NCI-H1436 (cell line): ENCODE results near the gene ATP5ME.

Experiments used
- DNase-seq: peaks from one replicate; lab custom pipeline; 2025; lab: John Stamatoyannopoulos, UW

Gene ATP5ME

DNA sequence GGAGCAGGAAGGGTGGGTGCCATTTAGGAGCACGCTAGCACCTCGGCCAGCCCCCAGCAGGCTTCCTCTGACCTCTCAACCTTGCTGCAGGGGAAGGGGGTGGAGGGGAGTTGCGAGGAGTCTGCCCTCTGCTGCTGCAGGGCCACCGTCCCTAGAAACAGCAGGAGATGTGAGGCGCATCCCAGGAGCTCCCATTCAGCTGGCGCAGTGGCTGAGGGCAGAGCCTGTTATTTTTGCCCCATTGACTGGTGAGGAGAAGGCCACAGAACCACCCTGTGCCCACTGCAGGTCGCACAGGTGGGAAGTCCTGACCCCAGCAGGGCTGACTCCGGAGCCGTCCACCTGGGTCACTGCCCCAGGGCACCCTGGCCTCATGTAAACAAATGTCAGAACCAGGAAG lies 40.7 kb downstream of the ATP5ME start:
- DNase-seq, result no peak

DNA sequence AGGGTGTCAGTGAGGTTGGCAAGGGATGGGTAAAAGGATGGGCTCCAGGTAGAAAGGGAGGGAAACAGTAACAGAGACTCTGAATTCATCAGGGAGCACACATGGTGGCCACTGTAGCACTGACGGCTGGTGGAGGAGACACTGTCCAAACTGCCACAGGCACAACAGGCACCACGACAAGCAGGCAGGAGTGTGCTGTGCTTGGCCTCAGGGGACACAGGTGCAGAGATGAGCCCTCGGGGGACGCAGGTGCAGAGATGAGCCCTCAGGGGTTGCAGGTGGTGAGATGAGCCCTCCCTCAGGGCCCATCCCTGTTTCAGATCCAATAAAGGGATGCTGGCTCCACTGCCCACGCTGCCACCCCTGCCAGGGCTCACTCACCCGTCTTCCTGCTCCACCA lies 41.1 kb downstream of the ATP5ME start:
- DNase-seq, result no peak

DNA sequence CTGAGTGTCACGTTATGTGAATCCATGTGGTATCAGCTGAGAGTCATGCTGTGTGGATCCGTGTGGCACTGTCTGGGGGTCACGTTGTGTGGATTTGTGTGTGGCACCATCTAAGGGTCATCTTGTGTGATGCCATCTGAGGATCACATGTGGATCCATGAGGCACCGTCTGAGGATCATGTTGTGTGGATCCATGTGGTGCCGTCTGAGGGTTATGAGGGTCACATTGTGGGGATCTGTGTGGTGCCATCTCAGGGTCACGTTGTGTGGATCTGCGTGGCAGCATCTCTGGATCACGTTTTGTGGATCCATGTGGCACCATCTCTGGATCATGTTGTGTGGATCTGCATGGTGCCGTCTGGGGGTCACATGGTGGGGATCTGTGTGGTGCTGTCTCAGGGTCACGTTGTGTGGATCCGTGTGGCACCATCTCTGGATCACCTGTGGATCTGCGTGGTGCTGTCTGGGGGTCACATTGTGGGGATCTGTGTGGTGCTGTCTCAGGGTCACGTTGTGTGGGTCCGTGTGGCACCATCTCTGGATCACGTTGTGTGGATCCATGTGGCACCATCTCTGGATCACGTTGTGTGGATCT lies 41.8 kb downstream of the ATP5ME start:
- no peak for DNase-seq

DNA sequence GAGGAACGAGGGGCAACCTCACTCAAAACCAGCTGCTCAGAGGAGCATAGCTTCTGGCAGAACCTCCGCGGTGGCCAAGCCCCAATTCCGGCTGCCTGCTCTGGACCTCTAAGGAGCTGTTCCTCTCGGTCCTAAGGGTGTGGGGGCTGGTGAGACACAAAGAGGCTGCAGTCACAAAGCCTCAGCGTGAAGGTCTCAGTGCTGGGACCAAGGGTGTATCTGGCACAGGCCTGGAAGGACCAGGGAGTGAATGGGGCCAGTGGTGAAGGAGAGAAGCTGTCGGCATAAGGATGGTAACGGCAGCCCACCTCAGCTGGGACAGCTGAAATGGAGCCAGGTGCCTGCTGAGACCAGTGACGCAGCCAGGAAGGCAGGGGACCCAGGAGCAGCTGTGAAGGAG lies 43.4 kb downstream of the ATP5ME start:
- DNase-seq, result no peak

DNA sequence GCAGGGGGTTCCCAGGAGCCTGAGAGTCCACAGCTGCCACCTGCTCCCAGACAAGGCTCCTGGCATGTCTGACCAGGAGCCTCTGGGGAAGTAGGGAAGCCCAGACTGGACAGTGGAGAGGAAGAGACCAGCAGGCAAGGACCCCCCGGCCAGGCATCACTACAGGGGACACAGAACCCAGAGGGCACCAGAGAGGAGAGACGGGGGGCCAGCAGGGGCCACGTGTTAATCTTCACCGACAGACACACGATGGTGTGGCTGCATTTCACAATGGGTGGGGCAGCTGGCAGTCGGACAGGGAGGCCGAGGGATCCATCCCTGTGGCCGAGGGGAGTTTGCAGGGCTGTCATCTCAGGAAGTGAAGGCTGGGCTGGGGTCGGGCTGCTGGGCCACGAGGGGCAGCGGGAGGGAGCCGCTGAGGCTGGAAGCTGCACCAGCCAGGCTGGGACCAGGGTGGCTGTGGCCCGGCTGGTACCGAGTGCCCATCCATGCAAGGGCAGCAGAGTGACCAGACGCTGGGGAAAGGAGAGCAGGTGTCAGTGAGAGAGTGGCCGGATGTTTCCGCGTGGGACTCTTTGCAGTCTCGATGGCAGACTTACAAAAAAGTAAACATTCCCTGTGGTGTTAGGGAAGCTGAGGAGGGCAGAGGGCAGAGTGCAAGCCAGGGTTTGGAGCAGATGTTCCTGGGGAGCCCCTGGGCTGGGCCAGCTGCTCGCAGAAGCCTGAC lies 44.0 kb downstream of the ATP5ME start:
- no peak for DNase-seq

DNA sequence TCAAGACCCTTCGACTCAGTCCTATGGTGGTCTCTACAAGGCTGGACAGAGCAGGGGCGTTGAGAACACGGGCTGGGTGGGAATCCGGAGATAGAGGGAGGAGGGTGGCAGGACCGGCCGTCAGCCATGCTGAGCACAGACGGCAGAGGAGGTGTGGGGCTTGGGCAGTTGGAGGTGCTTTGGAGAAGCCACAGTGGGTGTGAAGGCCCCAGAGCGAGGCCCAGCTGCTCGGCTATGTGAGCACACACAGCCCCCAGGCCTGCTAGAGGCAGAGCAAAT lies 44.5 kb downstream of the ATP5ME start:
- DNase-seq, result no peak

DNA sequence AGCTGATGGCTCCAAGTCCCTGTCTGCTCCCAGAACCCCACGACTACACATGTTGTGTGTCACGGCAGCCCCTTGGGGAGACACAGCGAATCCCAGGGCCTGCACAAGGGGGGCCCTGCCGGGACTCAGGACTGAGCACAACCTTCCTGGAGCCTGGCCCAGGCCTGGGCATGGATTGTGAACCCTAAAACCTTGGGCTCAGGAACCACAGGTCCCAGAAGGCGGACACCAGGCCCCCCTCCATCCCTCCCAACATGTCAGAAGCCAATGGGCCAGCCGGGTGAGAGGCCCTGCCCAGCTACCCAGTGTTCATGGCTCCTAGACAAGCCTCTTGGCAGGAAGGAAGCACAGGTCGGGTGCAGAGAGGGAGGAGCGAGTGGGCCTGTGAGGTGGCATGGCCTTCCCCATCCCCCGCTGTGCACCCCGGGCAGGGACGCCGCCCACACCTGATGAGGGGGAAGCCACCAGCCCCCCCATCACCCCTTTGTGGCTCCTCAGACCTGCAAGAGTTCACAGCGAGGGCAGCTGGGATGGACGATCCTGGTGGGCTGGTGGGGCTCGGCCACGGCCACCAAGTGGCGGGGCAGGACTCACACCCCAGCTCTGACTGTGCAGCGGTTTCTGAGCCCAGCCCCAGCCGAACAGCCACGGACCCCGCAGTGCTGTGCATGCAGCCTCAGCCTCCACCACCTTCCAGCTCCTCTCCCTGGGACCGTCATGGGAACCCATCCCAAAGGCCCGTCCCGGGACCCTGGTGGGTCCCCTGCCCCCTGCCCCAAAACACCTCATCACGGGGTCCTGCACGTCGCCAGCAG lies 45.0 kb downstream of the ATP5ME start:
- DNase-seq, result no peak

DNA sequence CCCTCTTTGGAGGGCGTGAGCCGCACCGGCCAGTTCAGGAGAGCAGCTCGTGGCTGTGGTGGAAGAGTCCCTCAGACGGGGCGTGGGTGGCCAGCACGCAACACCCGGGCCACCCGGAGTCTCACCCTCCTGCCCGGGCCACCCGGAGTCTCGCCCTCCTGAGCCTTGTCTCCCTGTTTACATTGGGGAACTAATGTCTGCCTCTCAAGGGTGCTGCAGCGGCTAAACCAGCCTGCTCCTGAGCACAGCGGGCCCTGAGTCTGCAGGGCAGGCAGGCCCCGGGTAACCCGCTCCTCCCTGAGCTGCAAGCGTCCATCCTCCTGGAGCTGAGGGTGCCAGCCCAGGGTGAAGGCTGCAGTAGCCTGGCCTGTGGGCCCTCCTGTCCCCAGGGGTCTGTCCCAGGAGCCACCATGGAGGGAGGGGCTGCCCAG lies 45.8 kb downstream of the ATP5ME start:
- DNase-seq, result no peak

DNA sequence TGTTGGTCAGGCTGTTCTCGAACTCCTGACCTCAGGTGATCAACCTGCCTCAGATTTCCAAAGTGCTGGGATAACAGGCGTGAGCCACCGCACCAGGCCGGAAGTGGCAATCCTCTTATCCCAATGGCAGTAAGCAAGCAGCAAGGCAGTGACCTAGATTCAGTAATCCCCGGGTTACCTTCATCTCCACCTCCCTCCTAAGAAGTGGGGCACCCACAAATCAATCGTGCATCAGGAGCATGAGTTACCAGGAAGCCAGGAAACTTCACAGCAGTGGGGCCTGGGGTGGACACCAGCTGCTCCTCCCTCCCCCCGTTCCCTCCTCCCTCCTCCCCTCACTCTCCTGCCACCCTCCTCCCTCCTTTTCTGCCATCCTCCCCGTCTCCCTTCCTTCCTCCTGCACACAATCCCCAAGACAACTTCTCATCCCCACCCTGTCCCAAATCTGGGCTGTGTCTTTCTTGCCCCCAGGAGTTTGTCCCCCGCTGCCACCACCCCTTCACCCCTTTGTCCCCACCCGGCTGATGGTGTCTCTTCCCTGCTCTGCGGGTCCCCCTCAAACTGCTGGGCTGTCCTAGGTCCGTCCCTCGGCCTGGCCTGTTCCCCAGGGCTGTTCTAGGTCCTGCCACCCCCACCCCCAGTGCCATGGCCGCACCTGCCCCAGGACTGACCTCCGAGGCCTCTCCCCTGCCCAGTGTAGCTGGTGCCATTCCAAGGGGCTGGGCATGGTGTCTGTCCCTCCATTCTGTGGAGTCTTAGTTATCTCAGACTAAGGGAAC lies 46.5 kb downstream of the ATP5ME start:
- no peak for DNase-seq

DNA sequence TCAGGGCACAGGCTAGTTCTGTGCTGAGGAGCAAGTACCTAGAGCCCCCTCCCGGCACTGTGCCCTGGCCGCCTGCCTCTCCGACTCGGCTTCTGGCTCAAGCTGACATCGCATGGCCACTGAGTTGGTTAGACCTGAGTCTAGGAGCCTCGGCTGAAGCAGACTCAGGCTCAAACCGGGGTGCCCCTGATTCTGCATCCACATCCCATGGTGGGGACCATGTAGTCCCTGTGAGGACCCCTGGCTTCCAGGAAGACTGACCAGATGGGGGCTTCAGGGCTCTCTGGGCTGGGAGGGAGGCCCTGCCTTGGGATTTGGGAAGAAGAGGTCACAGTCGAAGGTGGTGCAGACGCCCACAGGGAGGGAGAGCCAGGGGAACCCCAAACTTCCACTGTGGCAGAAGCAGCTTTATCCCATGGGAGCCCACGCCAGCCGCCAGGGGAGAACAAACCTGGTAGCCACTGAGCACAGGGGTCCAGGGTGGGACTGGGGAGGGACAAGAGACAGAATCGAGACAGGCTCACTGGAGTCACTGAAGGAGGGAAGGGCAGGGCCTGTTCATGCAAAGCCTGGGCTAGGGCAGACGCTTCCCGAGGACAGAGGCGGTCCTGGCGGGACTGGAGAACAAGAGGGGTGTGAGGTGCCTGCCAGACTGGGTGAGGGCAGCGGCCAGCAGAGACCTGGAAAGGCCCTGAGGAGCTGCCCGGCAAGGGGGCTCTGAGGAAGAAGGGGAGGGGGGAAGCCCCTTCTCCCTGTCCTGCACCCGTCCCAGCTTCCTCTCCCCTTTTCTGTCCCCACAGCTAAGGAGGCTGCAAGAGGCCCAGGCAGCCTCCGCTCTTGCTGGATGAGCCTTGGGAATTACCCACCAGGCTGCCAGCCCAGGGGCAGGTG lies 47.6 kb downstream of the ATP5ME start:
- no peak for DNase-seq

DNA sequence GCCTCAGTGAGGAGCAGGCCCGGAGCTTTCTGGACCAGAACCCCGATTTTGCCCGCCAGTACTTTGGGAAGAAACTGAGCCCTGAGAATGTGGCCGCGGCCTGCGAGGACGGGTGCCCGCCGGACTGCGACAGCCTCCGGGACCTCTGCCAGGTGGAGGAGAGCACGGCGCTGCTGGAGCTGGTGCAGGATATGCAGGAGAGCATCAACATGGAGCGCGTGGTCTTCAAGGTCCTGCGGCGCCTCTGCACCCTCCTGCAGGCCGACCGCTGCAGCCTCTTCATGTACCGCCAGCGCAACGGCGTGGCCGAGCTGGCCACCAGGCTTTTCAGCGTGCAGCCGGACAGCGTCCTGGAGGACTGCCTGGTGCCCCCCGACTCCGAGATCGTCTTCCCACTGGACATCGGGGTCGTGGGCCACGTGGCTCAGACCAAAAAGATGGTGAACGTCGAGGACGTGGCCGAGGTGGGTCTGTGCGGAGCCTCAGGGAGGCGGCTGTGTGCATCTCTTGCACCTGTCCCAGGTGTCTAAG lies 48.4 kb downstream of the ATP5ME start:
- no peak for DNase-seq

DNA sequence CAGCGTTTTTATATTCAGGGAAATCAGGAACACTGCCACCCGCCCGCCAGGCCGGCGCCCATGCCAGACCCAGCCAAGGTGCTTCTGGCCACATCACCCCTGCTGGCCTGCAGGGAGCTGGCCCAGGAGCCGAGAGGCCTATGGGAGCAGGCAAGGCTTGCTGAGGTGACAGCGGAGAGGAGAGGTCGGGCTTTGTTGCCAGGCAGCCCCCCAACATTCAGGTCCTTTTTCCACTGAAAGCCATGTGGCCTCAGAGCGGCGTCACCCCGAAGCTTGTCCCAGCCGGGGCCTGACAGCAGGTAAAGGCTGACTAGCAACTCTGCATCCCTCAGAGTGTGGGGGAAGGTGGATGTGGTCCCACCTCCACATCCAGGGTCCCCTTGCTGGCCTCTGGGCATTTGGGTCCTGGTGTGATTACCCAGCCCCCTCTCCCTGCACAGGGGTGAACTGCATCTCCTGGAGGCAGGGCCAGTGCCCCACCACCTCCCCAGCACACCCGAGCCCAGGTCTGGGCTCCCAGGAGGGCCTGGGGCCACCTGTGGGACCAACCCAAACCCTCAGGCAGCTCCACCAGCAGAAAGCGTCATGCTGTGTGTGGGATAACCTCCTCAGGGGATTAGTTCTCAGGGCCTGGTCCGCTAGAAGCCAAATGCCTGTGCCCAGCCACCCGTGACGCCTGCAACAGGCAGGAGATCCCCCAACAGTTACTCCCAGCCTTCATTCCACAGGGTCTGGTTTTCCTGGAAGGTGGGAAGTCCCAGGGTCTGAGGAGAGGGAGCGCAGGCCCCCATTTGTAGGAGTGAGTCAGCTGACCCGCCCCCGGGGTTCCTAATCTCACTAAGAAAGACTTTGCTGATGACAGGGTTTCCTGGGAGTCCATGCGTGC lies 49.1 kb downstream of the ATP5ME start, which contains the start of gene PDE6B:
Gene PDE6B (plus strand): TSS at position 869 of the 886 bp plus-strand sequence. CDS start 54 bp downstream, outside the sequence.
- no peak for DNase-seq

DNA sequence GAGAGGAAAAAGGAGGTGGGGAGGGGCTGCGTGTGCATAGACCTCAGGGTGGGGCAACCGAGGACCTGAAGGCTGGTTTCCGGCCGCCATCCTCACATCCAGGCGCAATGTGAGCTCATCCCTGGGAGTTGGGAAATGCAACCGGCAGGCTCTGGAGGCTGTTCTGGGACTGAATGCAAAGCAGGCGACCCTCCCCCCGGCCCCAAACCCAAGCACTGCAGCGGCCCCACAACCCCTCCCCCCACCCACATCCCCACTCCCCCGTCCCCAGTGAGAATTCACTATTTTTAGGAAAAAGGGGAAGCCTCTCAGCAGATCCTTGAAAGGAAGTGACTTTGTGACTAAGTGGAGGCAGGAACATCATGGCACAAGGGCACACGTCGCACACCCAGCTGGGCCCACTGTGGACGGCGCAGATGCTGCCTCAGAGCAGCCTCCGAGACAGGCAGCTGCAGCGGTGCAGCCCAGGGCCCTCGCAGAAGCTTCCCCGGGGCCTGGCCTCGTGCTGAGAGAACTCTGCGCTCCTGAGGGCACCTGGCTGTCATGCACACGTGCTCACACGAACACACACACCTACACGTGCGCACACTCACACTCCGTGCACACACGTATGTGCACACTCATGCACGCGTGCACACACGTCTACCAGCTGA lies 50.0 kb downstream of the ATP5ME start:
- DNase-seq, result no peak

DNA sequence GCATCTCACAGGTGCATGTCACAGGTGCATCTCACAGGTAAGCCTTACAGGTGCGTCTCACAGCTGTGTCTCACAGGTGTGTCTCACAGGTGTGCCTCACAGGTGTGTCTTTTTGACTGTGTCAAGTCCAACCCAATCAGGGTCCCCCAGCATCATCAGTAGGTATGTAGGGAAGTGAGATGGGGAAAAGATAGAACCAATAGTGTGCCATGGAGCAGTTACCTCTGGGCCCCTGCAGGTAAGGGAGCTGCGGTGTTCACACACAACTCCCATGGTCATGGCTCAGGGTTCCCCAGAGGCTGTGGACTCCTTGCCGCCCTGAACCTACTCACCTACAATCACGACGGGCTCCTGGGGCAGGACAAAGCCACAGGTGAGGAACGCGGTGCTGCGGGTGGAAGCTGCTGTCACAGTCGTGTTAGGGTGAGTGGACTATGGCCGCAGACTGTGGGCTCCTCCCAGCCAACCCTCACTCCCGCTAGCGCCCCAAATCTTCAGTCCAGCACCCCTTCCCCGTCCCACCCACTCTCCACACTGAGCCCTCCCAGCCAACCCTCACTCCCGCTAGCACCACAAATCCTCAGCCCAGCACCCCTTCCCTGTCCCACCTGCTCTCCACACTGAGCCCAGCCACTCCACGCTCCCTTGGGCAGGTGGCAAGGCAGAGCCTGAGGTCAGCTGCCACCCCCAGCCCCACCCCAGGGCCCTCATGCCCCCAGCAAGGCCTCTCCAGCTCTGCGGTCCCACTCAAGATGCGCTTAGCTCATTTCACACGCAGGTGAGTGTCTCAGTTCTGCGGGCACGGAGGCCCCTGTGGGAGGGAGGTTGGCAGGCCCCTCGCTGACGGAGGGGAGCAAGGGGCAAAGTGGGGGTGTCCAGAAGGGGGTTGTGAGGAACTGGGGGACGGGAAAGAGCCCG lies 50.8 kb downstream of the ATP5ME start:
- DNase-seq, result no peak
